ENCODE results near the gene CENPE. TPM values are rescaled to one million over a fixed set of nuclear protein-coding genes. Genes with fewer than 3 reads are reported as not detected.

The CENPE gene
- total and polyA plus RNA-seq, 2 of the 8 experiments (the other 6 are each of a cell fraction or from before 2014, with no cell fraction given): 2.1 to 49.0 TPM

DNA sequence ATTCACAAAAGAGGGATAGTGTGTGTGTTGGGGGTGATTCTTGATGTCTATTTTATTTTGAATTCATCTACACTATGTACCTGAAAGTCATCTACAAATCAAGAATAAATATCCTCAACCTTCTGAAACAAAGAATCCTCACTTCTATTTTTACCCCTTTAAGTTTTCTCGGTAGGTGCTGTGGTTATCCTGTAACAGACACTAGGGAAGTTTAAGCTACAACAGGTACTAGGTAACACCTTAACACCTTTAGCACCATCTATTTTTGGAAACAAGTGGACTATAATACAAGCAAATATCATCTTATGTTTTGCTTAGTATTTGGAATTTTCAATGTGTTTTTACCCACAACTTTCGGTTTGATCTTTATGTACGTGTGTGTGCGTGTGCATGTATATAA, 86.5 kb downstream of the CENPE start:
- Histone ChIP-seq H4K8ac (ENCODE audit: extremely low read depth, insufficient read depth, low read length) (no peak overlapping the region), H4K5ac (ENCODE audit: insufficient read length, low read depth, low read length) (no peak overlapping the region), H2BK15ac (ENCODE audit: low read length) (no peak overlapping the region), H3K27me3 (replicated peaks in 1 of 4; ENCODE audit: control insufficient read depth in 3 of 4, extremely low read depth in 1 of 4, insufficient read depth in 3 of 4, low read length in 3 of 4) (no peaks in the 10 kb centered on the region), H3K4me2 (ENCODE audit: insufficient read depth in 1 of 2, low read depth in 2 of 2, low read length in 2 of 2) (no peak overlapping the region), H4K20me1 (replicated peaks in 1 of 2; ENCODE audit: control insufficient read depth in 1 of 2, insufficient read depth in 2 of 2, low read length in 2 of 2) (peaks cover 0 to 2% of the 10 kb centered on the region in 2 experiments), H3K4me3 (ENCODE audit: extremely low read depth in 1 of 4, insufficient read depth in 2 of 4, low read depth in 3 of 4, low read length in 4 of 4) (no peak overlapping the region), H3K9ac (replicated peaks in 1 of 4; ENCODE audit: extremely low read depth in 1 of 4, low read depth in 3 of 4, low read length in 3 of 4) (no peak overlapping the region), H3K23ac (ENCODE audit: insufficient read length) (no peak overlapping the region), H3K18ac (ENCODE audit: extremely low read depth, low read length) (no peak overlapping the region), H3K4me1 (replicated peaks in 1 of 4; ENCODE audit: control insufficient read depth in 3 of 4, insufficient read depth in 4 of 4, low read length in 3 of 4) (no peaks in the 10 kb centered on the region), H3K9me3 (ENCODE audit: insufficient read depth in 2 of 2, low read depth in 1 of 2, low read length in 1 of 2) (no peaks in the 10 kb centered on the region), H3K56ac (replicated peaks; ENCODE audit: insufficient read length, low read depth, low read length) (no peak overlapping the region), H2BK20ac (ENCODE audit: low read length) (no peak overlapping the region), H3K4ac (replicated peaks; ENCODE audit: insufficient read length, low read depth, low read length) (no peak overlapping the region), H2BK120ac (replicated peaks; ENCODE audit: low read depth, low read length) (no peak overlapping the region), H2BK5ac (ENCODE audit: low read depth, low read length) (no peak overlapping the region), H3K27ac (ENCODE audit: low read depth, low read length) (no peak overlapping the region), H2BK12ac (ENCODE audit: low read depth, low read length) (no peak overlapping the region), H3K14ac (ENCODE audit: insufficient read length) (no peak overlapping the region), H3K79me2 (ENCODE audit: control insufficient read depth in 1 of 2, insufficient read depth in 2 of 2, low read length in 2 of 2) (no peaks in the 10 kb centered on the region), H3K23me2 (ENCODE audit: low read depth, low read length) (no peaks in the 10 kb centered on the region), H3K79me1 (ENCODE audit: low read depth, low read length) (no peaks in the 10 kb centered on the region), H3K36me3 (ENCODE audit: control insufficient read depth in 2 of 4, insufficient read depth in 4 of 4, low read length in 3 of 4) (peaks cover 8 to 46% (median 23%) of the 10 kb centered on the region in 4 experiments), H2AK5ac (ENCODE audit: low read depth, low read length) (no peak overlapping the region), H2AFZ (ENCODE audit: low read length) (no peak overlapping the region), H4K91ac (replicated peaks; ENCODE audit: insufficient read length, low read length) (no peak overlapping the region)
- WGBS, 2 experiments (ENCODE audit: extremely low coverage in 1 of 2, insufficient coverage in 1 of 2, insufficient read length in 1 of 2, insufficient replicate concordance in 2 of 2, low coverage in 1 of 2, low lambda C conversion rate in 2 of 2, missing lambda C conversion rate in 1 of 2): 91% methylated on average over 4 of the region's 4 CpGs; no CpG with 5 or more reads in 1 of the 2 experiments
- no peak for FAIRE-seq
- TF ChIP-seq, protein P1, sequence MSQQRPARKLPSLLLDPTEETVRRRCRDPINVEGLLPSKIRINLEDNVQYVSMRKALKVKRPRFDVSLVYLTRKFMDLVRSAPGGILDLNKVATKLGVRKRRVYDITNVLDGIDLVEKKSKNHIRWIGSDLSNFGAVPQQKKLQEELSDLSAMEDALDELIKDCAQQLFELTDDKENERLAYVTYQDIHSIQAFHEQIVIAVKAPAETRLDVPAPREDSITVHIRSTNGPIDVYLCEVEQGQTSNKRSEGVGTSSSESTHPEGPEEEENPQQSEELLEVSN (IDR thresholded peaks at IDR 0.05): no peak
- DNase-seq (ENCODE audit: low read depth in 1 of 2, low spot score in 2 of 2): no peak
- CTCF ChIA-PET (ENCODE audit: partially characterized antibody): interaction anchor here (0.7 to 0.8 kb wide), 2 partner anchors 11 to 20 kb away, joined by 3 read pairs; no protein-coding TSS in a partner anchor
- POLR2A ChIA-PET (ENCODE audit: partially characterized antibody): interaction anchor here (1.0 kb wide), 1 partner anchor 11 kb away, joined by 3 read pairs; no protein-coding TSS in a partner anchor

Measured in H1 (cell line).